ENCODE data around the gene PECR. TPM values are rescaled to one million over a fixed set of nuclear protein-coding genes. Genes with fewer than 3 reads are reported as not detected.

PECR gene
- total RNA-seq, 4 donors from 2014 or later: 44.6 to 85.6 (median 54.3) TPM

DNA sequence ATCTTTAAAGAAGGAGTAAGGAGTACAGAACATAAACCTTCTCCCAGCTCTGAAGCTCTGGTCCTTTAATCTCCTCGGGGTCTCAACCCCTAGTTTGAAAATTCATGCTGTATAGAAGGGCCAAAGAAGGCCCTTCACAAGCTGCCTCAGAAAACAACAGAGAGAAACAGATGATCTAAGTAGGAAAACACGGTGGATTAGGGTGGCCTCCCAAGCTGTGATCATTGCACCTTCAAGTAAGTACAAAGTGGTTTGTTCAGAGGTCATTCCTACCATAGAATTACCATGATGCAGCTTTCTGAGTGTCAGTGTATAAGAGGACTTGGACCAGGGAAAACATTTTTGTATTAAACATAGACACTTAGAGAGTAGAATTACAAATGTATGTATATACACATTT, 11.0 kb upstream of the PECR start:
- no peak overlapping the region for H3K27ac ChIP-seq
- H3K36me3 ChIP-seq: no peaks in the 10 kb centered on the region
- H3K27me3 ChIP-seq: no peaks in the 10 kb centered on the region
- H3K9me3 ChIP-seq: no peaks in the 10 kb centered on the region
- no peak for DNase-seq
- no peak overlapping the region for H3K4me3 ChIP-seq
- TF ChIP-seq, protein P1, sequence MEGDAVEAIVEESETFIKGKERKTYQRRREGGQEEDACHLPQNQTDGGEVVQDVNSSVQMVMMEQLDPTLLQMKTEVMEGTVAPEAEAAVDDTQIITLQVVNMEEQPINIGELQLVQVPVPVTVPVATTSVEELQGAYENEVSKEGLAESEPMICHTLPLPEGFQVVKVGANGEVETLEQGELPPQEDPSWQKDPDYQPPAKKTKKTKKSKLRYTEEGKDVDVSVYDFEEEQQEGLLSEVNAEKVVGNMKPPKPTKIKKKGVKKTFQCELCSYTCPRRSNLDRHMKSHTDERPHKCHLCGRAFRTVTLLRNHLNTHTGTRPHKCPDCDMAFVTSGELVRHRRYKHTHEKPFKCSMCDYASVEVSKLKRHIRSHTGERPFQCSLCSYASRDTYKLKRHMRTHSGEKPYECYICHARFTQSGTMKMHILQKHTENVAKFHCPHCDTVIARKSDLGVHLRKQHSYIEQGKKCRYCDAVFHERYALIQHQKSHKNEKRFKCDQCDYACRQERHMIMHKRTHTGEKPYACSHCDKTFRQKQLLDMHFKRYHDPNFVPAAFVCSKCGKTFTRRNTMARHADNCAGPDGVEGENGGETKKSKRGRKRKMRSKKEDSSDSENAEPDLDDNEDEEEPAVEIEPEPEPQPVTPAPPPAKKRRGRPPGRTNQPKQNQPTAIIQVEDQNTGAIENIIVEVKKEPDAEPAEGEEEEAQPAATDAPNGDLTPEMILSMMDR (IDR thresholded peaks at IDR 0.05): no peak
- no peak for TF ChIP-seq POLR2A (IDR thresholded peaks at IDR 0.05)
- no peaks in the 10 kb centered on the region for H3K4me1 ChIP-seq

DNA sequence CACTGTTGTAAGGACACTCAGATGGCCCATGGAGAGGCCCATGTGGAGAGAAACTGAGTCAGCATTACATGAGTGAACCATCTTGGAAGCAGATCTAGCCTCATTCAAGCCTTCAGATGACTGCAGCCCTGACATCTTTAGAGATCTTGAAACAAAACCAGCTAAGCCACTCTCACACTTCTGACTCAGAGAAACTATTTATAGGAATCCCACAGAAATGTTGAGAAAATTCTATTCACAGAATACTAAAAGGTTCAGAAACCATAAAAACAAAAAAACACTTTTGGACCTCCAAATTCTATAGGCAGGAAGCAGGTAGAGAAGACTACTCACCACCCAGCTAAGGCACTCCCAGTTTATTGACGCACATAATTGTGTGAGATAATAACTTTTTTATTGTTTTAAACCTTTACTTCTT, 8.8 kb upstream of the PECR start:
- H3K36me3 ChIP-seq: no peaks in the 10 kb centered on the region
- DNase-seq: no peak
- H3K27me3 ChIP-seq: no peaks in the 10 kb centered on the region
- no peak overlapping the region for H3K4me3 ChIP-seq
- no peak overlapping the region for H3K27ac ChIP-seq
- TF ChIP-seq, protein P1 (IDR thresholded peaks at IDR 0.05): no peak
- TF ChIP-seq POLR2A (IDR thresholded peaks at IDR 0.05): no peak
- no peaks in the 10 kb centered on the region for H3K4me1 ChIP-seq
- H3K9me3 ChIP-seq: no peaks in the 10 kb centered on the region

DNA sequence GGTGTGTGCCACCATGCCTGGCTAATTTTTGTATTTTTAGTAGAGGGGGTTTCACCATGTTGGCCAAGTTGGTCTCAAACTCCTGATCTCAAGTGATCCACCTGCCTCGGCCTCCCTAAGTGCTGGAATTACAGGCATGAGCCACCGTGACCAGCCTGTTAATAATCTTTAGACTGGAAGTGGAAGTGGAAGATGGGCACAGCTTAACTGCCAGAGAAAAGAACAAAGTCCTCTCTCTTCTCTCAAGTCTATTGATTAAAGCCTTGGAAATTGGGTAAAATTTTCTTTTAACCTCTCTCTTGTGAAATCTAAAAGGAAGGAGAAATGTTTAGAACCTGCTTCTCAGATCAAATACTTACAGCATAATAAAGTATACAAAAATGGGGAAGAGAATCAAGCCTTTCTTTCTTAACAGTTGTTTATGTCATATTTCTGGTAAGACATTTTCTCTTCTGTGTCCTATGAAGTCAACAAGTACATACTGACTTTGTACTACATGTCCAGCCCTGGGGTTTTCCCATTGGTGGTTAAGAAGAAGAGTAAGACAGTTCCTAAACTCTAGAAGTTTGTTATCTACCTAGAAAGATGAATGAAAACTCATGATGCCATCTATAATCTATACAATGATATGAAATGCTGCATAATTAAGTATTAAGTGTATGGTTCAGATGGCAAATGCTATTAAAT, 4.7 kb upstream of the PECR start:
- no peaks in the 10 kb centered on the region for H3K27me3 ChIP-seq
- DNase-seq: no peak
- peaks cover 0 to 8% (median 0%) of the 10 kb centered on the region in 4 donors for H3K4me1 ChIP-seq
- no peaks in the 10 kb centered on the region for H3K9me3 ChIP-seq
- H3K4me3 ChIP-seq: no peak overlapping the region
- H3K36me3 ChIP-seq: no peaks in the 10 kb centered on the region
- no peak overlapping the region for H3K27ac ChIP-seq
- no peak for TF ChIP-seq POLR2A (IDR thresholded peaks at IDR 0.05)
- TF ChIP-seq, protein P1 (IDR thresholded peaks at IDR 0.05): no peak

DNA sequence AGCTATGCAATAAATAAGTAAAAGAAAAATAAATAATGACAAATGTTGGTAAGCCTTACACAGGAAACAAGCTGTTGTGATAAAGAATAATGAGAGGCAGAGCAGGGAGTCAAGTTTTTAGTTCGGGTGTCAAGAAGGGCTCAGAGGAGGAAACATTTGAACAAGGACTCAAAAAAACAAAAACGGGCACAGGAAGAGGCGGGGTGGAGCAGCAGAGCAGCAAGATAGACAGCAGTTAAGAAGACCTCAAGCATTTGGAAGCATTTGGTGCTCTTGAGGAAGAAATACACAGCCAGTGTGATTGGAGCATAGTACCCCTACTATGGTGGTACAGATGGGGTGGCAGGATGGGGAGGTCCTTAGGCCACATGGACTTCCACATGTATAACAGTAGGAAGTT, 2.9 kb upstream of the PECR start:
- Histone ChIP-seq H3K36me3 (no peaks in the 10 kb centered on the region), H3K4me1 (peaks cover 0 to 8% (median 1%) of the 10 kb centered on the region in 4 donors), H3K27ac (peak overlapping the region in 1 of 4 donors; percentile 40), H3K4me3 (no peak overlapping the region), H3K9me3 (no peaks in the 10 kb centered on the region), H3K27me3 (no peaks in the 10 kb centered on the region)
- peak in 2 of 3 donors; percentile 43 to 54 for DNase-seq
- TF ChIP-seq POLR2A (IDR thresholded peaks at IDR 0.05): no peak
- TF ChIP-seq, protein P1 (IDR thresholded peaks at IDR 0.05): no peak

DNA sequence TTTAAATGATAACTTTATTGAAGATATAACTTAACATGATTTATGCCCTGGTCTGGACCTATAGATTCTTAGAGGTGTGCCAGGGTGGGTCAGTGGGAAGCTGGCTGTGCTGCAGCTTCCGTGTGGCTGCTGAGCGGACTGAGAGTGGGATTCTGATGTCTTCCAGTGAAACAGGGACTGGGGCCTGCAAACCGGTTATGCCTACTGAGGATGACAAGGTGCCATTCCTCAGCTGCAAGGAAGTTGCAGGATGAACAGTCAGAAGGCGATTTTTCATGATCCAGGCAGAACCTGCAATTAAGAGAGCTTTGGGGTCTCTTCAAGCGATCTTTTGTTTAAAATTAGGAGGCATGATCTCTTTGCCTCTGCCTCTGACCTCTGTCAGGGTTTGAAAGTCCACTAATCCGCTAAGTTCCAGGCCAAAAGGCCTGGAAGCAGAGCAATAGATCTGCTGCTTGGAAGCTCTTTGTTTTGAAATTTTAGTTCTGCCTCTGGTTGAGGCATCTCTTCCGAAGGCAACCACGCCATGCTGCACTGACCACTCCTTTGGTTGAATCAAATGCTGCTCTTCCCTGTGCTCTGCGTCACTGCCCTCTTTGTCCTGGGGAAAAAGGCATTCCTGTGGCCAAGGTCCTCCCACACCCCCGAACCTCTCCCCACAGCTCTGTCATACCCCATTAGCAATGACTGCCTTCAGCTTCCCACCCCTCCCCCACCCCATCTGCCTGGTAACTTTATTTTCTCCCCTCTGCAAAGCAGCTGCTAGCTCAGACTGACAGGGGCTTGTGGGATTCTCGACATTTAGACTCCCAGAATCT, 2.1 kb upstream of the PECR start:
- no peaks in the 10 kb centered on the region for H3K9me3 ChIP-seq
- no peaks in the 10 kb centered on the region for H3K27me3 ChIP-seq
- no peaks in the 10 kb centered on the region for H3K36me3 ChIP-seq
- TF ChIP-seq, protein P1 (IDR thresholded peaks at IDR 0.05): no peak
- TF ChIP-seq POLR2A (IDR thresholded peaks at IDR 0.05): no peak
- no peak for DNase-seq
- no peak overlapping the region for H3K4me3 ChIP-seq
- H3K4me1 ChIP-seq: peaks cover 0 to 8% (median 1%) of the 10 kb centered on the region in 4 donors
- peak overlapping the region in 1 of 4 donors; percentile 40 for H3K27ac ChIP-seq

Measured in Peyer's patch (tissue), 4 donors.